ENCODE results near the gene ZNF724. TPM values are rescaled to one million over a fixed set of nuclear protein-coding genes. Genes with fewer than 3 reads are reported as not detected.

Gene ZNF724
- total and polyA plus RNA-seq, 2 of the 4 experiments (the other 2 are of a cell fraction) = 1.8 to 20.1 TPM

DNA sequence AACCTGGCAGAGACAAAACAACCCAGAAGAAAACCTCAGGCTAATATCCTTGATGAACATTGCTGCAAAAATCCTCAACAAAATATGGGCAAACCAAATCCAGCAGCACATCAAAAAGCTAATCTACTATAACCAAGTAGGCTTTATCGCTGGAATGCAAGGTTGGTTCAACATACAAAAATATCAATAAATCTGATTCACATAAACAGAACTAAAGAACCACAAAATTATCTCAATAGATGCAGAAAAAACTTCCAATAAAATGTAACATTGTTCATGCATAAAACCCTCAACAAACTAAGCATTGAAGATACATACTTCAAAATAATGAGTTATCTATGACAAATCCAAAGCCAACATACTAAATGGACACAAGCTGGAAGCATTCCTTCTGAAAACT is 8.8 kb downstream of the ZNF724 start:
- no TSS peak for BruUV-seq (replicated peaks)

More for the DNA sequence above, 8.8 kb downstream of the ZNF724 start:
- in situ Hi-C loops (cut with MboI; ENCODE audit: low sequenced_read_pairs) (no loop called here), dilution Hi-C loops (cut with HindIII; ENCODE audit: low sequenced_read_pairs, unreplicated experiment) (no loop called here), intact Hi-C loops (cut with micrococcal nuclease) (no loop called here)
- H2AFZ ChIP-seq (replicated peaks; ENCODE audit: low read length, poor library complexity) = no peak overlapping the region
- peaks cover 0 to 12% of the 10 kb centered on the region in 2 experiments; a peak in 2 of 4 replicates for H3K79me1 ChIP-seq (ENCODE audit: low read depth in 1 of 2, low read length in 2 of 2)
- H4K91ac ChIP-seq (ENCODE audit: insufficient read depth, low read depth, low read length) = no peak overlapping the region
- H3K4ac ChIP-seq (ENCODE audit: low read depth, low read length) = no peak overlapping the region
- H3K4me3 ChIP-seq (ENCODE audit: insufficient read depth, low read depth, low read length) = no peak overlapping the region
- no peak overlapping the region for H2BK5ac ChIP-seq (ENCODE audit: low read depth, low read length, poor library complexity, severe bottlenecking)
- H2BK120ac ChIP-seq (ENCODE audit: low read depth, low read length) = no peak overlapping the region
- no peaks in the 10 kb centered on the region for H3K27me3 ChIP-seq (ENCODE audit: control insufficient read depth, insufficient read depth, low read length)
- no peak overlapping the region for H2BK15ac ChIP-seq (ENCODE audit: low read depth, low read length)
- H3K9me3 ChIP-seq (ENCODE audit: control insufficient read depth, insufficient read depth, low read length) = peaks cover 22% of the 10 kb centered on the region
- no peaks in the 10 kb centered on the region for H4K20me1 ChIP-seq (ENCODE audit: insufficient read depth, low read length)
- H3K4me1 ChIP-seq (ENCODE audit: control insufficient read depth, insufficient read depth, low read length) = no peaks in the 10 kb centered on the region
- H3K23ac ChIP-seq (ENCODE audit: low read depth, low read length) = no peak overlapping the region
- DNase-seq (no peak), ATAC-seq (ENCODE audit: low read depth) (no peak)
- no peak overlapping the region for H2AK9ac ChIP-seq (replicated peaks; ENCODE audit: low read depth, low read length, poor library complexity)
- H3K27ac ChIP-seq (ENCODE audit: insufficient read depth, low read length) = no peak overlapping the region
- no peak overlapping the region for H4K5ac ChIP-seq (ENCODE audit: low read depth, low read length)
- no peak overlapping the region for H3K56ac ChIP-seq (ENCODE audit: extremely low read depth, insufficient read depth, low read length)
- no peak overlapping the region for H2AK5ac ChIP-seq (ENCODE audit: low read depth, low read length)
- no peak overlapping the region for H2BK20ac ChIP-seq (ENCODE audit: low read depth, low read length)
- H3K18ac ChIP-seq (ENCODE audit: low read depth, low read length) = no peak overlapping the region
- H3K4me2 ChIP-seq (ENCODE audit: low read depth, low read length) = no peak overlapping the region
- no peak overlapping the region for H3K14ac ChIP-seq (replicated peaks; ENCODE audit: low read depth, low read length)
- no peak overlapping the region for H3K9ac ChIP-seq (ENCODE audit: low read depth, low read length)
- TF ChIP-seq CHD1 (IDR thresholded peaks at IDR 0.05; ENCODE audit: low read depth, low read length) (no peak), MAZ (IDR thresholded peaks at IDR 0.05; ENCODE audit: borderline replicate concordance, low read depth, low read length) (no peak), SMC3 (IDR thresholded peaks at IDR 0.05; ENCODE audit: low read depth, low read length) (no peak), CEBPB (IDR thresholded peaks at IDR 0.05; ENCODE audit: low read depth, low read length) (no peak), POLR2A (IDR thresholded peaks at IDR 0.05; ENCODE audit: low read depth, low read length) (no peak), MAFK (IDR thresholded peaks at IDR 0.05; ENCODE audit: low read depth, low read length) (no peak), MXI1 (IDR thresholded peaks at IDR 0.05; ENCODE audit: borderline replicate concordance, low read depth, low read length) (no peak), FOS (IDR thresholded peaks at IDR 0.05; ENCODE audit: low read depth, low read length) (no peak), BHLHE40 (IDR thresholded peaks at IDR 0.05; ENCODE audit: low read depth, low read length) (no peak), RAD21 (IDR thresholded peaks at IDR 0.05; ENCODE audit: low read length) (no peak), USF2 (IDR thresholded peaks at IDR 0.05; ENCODE audit: low read depth, low read length) (no peak), NFE2L2 (IDR thresholded peaks at IDR 0.05; ENCODE audit: low read depth, low read length) (no peak), RCOR1 (IDR thresholded peaks at IDR 0.05; ENCODE audit: insufficient replicate concordance, low read length) (no peak)
- TF ChIP-seq, protein P1, sequence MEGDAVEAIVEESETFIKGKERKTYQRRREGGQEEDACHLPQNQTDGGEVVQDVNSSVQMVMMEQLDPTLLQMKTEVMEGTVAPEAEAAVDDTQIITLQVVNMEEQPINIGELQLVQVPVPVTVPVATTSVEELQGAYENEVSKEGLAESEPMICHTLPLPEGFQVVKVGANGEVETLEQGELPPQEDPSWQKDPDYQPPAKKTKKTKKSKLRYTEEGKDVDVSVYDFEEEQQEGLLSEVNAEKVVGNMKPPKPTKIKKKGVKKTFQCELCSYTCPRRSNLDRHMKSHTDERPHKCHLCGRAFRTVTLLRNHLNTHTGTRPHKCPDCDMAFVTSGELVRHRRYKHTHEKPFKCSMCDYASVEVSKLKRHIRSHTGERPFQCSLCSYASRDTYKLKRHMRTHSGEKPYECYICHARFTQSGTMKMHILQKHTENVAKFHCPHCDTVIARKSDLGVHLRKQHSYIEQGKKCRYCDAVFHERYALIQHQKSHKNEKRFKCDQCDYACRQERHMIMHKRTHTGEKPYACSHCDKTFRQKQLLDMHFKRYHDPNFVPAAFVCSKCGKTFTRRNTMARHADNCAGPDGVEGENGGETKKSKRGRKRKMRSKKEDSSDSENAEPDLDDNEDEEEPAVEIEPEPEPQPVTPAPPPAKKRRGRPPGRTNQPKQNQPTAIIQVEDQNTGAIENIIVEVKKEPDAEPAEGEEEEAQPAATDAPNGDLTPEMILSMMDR (conservative IDR thresholded peaks at IDR 0.05; ENCODE audit: low read depth, low read length) = no peak
- TF ChIP-seq, protein P2, sequence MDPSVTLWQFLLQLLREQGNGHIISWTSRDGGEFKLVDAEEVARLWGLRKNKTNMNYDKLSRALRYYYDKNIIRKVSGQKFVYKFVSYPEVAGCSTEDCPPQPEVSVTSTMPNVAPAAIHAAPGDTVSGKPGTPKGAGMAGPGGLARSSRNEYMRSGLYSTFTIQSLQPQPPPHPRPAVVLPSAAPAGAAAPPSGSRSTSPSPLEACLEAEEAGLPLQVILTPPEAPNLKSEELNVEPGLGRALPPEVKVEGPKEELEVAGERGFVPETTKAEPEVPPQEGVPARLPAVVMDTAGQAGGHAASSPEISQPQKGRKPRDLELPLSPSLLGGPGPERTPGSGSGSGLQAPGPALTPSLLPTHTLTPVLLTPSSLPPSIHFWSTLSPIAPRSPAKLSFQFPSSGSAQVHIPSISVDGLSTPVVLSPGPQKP (IDR thresholded peaks at IDR 0.05; ENCODE audit: borderline replicate concordance, low read depth, low read length) = no peak
- WGBS, 2 experiments (ENCODE audit: extremely low coverage in 2 of 2, insufficient read length in 1 of 2) = no CpG with 5 or more reads among the region's 1 CpG
- POLR2A ChIA-PET (ENCODE audit: unreplicated experiment) = no interaction called here
- no peak overlapping the region for H4K8ac ChIP-seq (ENCODE audit: low read depth in 2 of 2, low read length in 2 of 2)
- CTCF ChIA-PET = no interaction called here
- peaks cover 13% of the 10 kb centered on the region for H3K36me3 ChIP-seq (ENCODE audit: control insufficient read depth, insufficient read depth, low read length)
- no peaks in the 10 kb centered on the region for H3K9me1 ChIP-seq (ENCODE audit: insufficient read depth, low read length)

All from IMR-90 (cell line).